ENCODE results near the gene C1QTNF12.
A peak's percentile ranks its signal among the peaks of the same experiment; 100 is the strongest.
"Not testable (repeated sequence)": the region's sequence is repeated elsewhere in the genome, so short reads cannot be mapped to it uniquely, and the experiment has no call there.

C1QTNF12 gene

GRCh38 chr1:1254667-1254998 lies 8.1 kb upstream of the C1QTNF12 start:
- Histone ChIP-seq H3K27me3 (replicated peaks; ENCODE audit: control insufficient read depth, insufficient read depth, low read length) (no peaks in the 10 kb centered on the region), H3K4me3 (replicated peaks; ENCODE audit: low read depth, low read length) (no peak overlapping the region), H3K36me3 (ENCODE audit: control insufficient read depth, insufficient read depth, low read length) (peaks cover 23% of the 10 kb centered on the region)
- no peak for DNase-seq (ENCODE audit: extremely low read depth, insufficient read length)
- TF ChIP-seq CTCF (IDR thresholded peaks at IDR 0.05; ENCODE audit: insufficient read depth, low read length, poor library complexity, severe bottlenecking): no peak

GRCh38 chr1:1253972-1254666 lies 7.6 kb upstream of the C1QTNF12 start:
- H3K36me3 ChIP-seq (ENCODE audit: control insufficient read depth, insufficient read depth, low read length): peaks cover 20% of the 10 kb centered on the region

GRCh38 chr1:1253314-1253713 lies 6.8 kb upstream of the C1QTNF12 start:
- DNase-seq (ENCODE audit: extremely low read depth, insufficient read length): no peak
- H3K27me3 ChIP-seq (replicated peaks; ENCODE audit: control insufficient read depth, insufficient read depth, low read length): no peaks in the 10 kb centered on the region
- peaks cover 13% of the 10 kb centered on the region for H3K36me3 ChIP-seq (ENCODE audit: control insufficient read depth, insufficient read depth, low read length)
- no peak for TF ChIP-seq CTCF (IDR thresholded peaks at IDR 0.05; ENCODE audit: insufficient read depth, low read length, poor library complexity, severe bottlenecking)
- H3K4me3 ChIP-seq (replicated peaks; ENCODE audit: low read depth, low read length): no peak overlapping the region

More at GRCh38 chr1:1253972-1254666, 7.6 kb upstream of the C1QTNF12 start:
- Histone ChIP-seq H3K27me3 (replicated peaks; ENCODE audit: control insufficient read depth, insufficient read depth, low read length) (no peaks in the 10 kb centered on the region), H3K4me3 (replicated peaks; ENCODE audit: low read depth, low read length) (no peak overlapping the region)
- no peak for DNase-seq (ENCODE audit: extremely low read depth, insufficient read length)
- TF ChIP-seq CTCF (IDR thresholded peaks at IDR 0.05; ENCODE audit: insufficient read depth, low read length, poor library complexity, severe bottlenecking): no peak

GRCh38 chr1:1250786-1251284 lies 4.3 kb upstream of the C1QTNF12 start:
- Histone ChIP-seq H3K4me3 (replicated peaks; ENCODE audit: low read depth, low read length) (no peak overlapping the region), H3K36me3 (ENCODE audit: control insufficient read depth, insufficient read depth, low read length) (peaks cover 11% of the 10 kb centered on the region), H3K27me3 (replicated peaks; ENCODE audit: control insufficient read depth, insufficient read depth, low read length) (no peaks in the 10 kb centered on the region; the same call in 1 of the 2 replicates)
- no peak for TF ChIP-seq CTCF (IDR thresholded peaks at IDR 0.05; ENCODE audit: insufficient read depth, low read length, poor library complexity, severe bottlenecking)
- peak; percentile 69 for DNase-seq (ENCODE audit: extremely low read depth, insufficient read length)

GRCh38 chr1:1248009-1248913 lies 1.7 kb upstream of the C1QTNF12 start:
- not testable (repeated sequence) for H3K27me3 ChIP-seq (replicated peaks; ENCODE audit: control insufficient read depth, insufficient read depth, low read length); H3K4me3 ChIP-seq (replicated peaks; ENCODE audit: low read depth, low read length); DNase-seq (ENCODE audit: extremely low read depth, insufficient read length); H3K36me3 ChIP-seq (ENCODE audit: control insufficient read depth, insufficient read depth, low read length)

- Histone ChIP-seq H3K27me3 (replicated peaks; ENCODE audit: control insufficient read depth, insufficient read depth, low read length) (no peaks in the 10 kb centered on the region; the same call in 1 of the 2 replicates), H3K4me3 (replicated peaks; ENCODE audit: low read depth, low read length) (no peak overlapping the region), H3K36me3 (ENCODE audit: control insufficient read depth, insufficient read depth, low read length) (no peaks in the 10 kb centered on the region)
- no peak for TF ChIP-seq CTCF (IDR thresholded peaks at IDR 0.05; ENCODE audit: insufficient read depth, low read length, poor library complexity, severe bottlenecking)
- DNase-seq (ENCODE audit: extremely low read depth, insufficient read length): no peak
Observed at GRCh38 chr1:1247341-1247913, 905 bp upstream of the C1QTNF12 start.

All from GM06990 (cell line).